A549 (cell line): ENCODE data around the gene SPNS2.

ENCODE experiments used
- BHLHE40 ChIP-seq: IDR thresholded peaks from 2 replicates; pipeline ENCODE4 v1.6.1; 2012; ENCODE audit warnings: low read depth, low read length, inconsistent platforms
- CHD2 ChIP-seq: fragments of 150-350 bp; IDR thresholded peaks from 2 replicates; pipeline ENCODE4 v1.6.1; 2014; ENCODE audit warnings: low read length; ENCODE audit not compliant: partially characterized antibody
- CTCF ChIP-seq: fragments of >200 bp; sonication (Bioruptor Twin); formaldehyde crosslinking; IDR thresholded peaks from 3 replicates; pipeline ENCODE4 v1.5.1; 2016
- EP300 ChIP-seq, 2 experiments: fragments of >200 bp; sonication (Bioruptor Twin); formaldehyde crosslinking; IDR thresholded peaks; 2 replicates in 1 of 2; 3 replicates in 1 of 2; pipeline ENCODE4 v1.6.1; 2016 to 2017
- ESRRA ChIP-seq: fragments of 150-350 bp; IDR thresholded peaks from 2 replicates; pipeline ENCODE4 v1.6.1; 2014; ENCODE audit warnings: mild to moderate bottlenecking, low read length, borderline replicate concordance
- FOSL2 ChIP-seq, 2 experiments: fragments of 450-650 bp in 1 of 2; fragments of >200 bp in 1 of 2; sonication (Bioruptor Twin) in 1 of 2; formaldehyde crosslinking; IDR thresholded peaks; 2 replicates each; pipeline versions ENCODE4 v1.5.0 to v1.6.1; 2016 to 2020; ENCODE audit warnings: mild to moderate bottlenecking in 1 of 2, moderate library complexity in 1 of 2
- POLR2A ChIP-seq: IDR thresholded peaks from 2 replicates; pipeline ENCODE4 v1.6.1; 2012; ENCODE audit warnings: mild to moderate bottlenecking, low read length
- REST ChIP-seq: fragments of 200-600 bp; sonication (generic); IDR thresholded peaks from 2 replicates; pipeline ENCODE4 v1.6.1; 2016; ENCODE audit warnings: antibody characterized with exemption, mild to moderate bottlenecking, moderate library complexity
- USF2 ChIP-seq: fragments of 450-650 bp; IDR thresholded peaks from 2 replicates; pipeline ENCODE4 v1.6.1; 2014; ENCODE audit warnings: antibody characterized with exemption

GRCh38 chr17:4541328-4542002, 42.8 kb downstream of the SPNS2 start:
- no peak for TF ChIP-seq FOSL2 (IDR thresholded peaks at IDR 0.05)
- TF ChIP-seq FOSL2 (CRISPR knock-in tag; IDR thresholded peaks at IDR 0.05), result no peak
- no peak for TF ChIP-seq ESRRA
- TF ChIP-seq CTCF, result peak; percentile 17; the same call in 1 of the 3 replicates
- no peak for TF ChIP-seq POLR2A
- no peak for TF ChIP-seq EP300 (IDR thresholded peaks at IDR 0.05)
- TF ChIP-seq BHLHE40, result no peak
- no peak for TF ChIP-seq REST
- no peak for TF ChIP-seq CHD2
- no peak for TF ChIP-seq USF2
